ENCODE results near the gene SPATA9. TPM values are rescaled to one million over a fixed set of nuclear protein-coding genes. Genes with fewer than 3 reads are reported as not detected.

SPATA9 gene
- total and polyA plus RNA-seq, 9 of the 15 experiments (the other 6 are each of a cell fraction or from before 2014, with no cell fraction given): 0.16 to 5.5 (median 0.39) TPM; not detected in 3

GRCh38 chr5:95644351-95645042, 38.3 kb downstream of the SPATA9 start:
- DNase-seq (ENCODE audit: extremely low read depth in 1 of 4, low spot score in 3 of 4) (peak; percentile 42 to 81 (median 53)), ATAC-seq (no peak), FAIRE-seq (peak; percentile 84)
- no TSS peak for BruUV-seq (replicated peaks)
- in situ Hi-C loops (cut with MboI) (loop anchor here (25.0 kb wide), 1 partner anchor 693 kb away; no protein-coding TSS in a partner anchor), intact Hi-C loops (cut with micrococcal nuclease) (loop anchor here (1.0 to 10.0 kb wide), 6 partner anchors 68 to 693 kb away; partner anchors contain the start of gene ELL2)
- Histone ChIP-seq H3K27me3 (ENCODE audit: control insufficient read depth in 2 of 2, insufficient read depth in 2 of 2, low read length in 2 of 2) (no peaks in the 10 kb centered on the region), H3K36me3 (ENCODE audit: control insufficient read depth, insufficient read depth, low read length) (0 out of 3 replicates have a peak, but pooled peaks cover 4% of the 10 kb centered on the region), H3K79me2 (ENCODE audit: control insufficient read depth, insufficient read depth, low read length) (peaks cover 26% of the 10 kb centered on the region), H3K27ac (ENCODE audit: extremely low read depth, low read depth, low read length) (no peak overlapping the region), H3K9me1 (ENCODE audit: control insufficient read depth, insufficient read depth, low read length) (no peaks in the 10 kb centered on the region), H3K4me3 (no peak overlapping the region), H3K4me1 (replicated peaks in 1 of 2; ENCODE audit: control insufficient read depth in 2 of 2, insufficient read depth in 2 of 2, low read length in 2 of 2) (peaks cover 11 to 14% of the 10 kb centered on the region in 2 experiments), H3K9ac (ENCODE audit: insufficient read depth in 1 of 2, low read depth in 2 of 2, low read length in 2 of 2) (no peak overlapping the region), H2AFZ (ENCODE audit: low read depth, low read length) (peak overlapping the region; percentile 73), H3K9me3 (replicated peaks; ENCODE audit: control insufficient read depth, insufficient read depth, low read depth, low read length) (no peaks in the 10 kb centered on the region), H3K4me2 (ENCODE audit: insufficient read depth, low read length) (no peak overlapping the region), H4K20me1 (replicated peaks; ENCODE audit: control insufficient read depth, insufficient read depth, low read length) (no peaks in the 10 kb centered on the region)
- CTCF ChIA-PET (ENCODE audit: low intra/inter-chr PET ratio): interaction anchor here (1.1 to 1.7 kb wide), 5 partner anchors 90 to 202 kb away, joined by 4 to 21 read pairs (median 5); partner anchors contain the start of genes ARSK and SKIC3
- POLR2A ChIA-PET: interaction anchor here (0.8 to 1.4 kb wide), 5 partner anchors 9 to 90 kb away, joined by 3 to 6 read pairs (median 4); partner anchors contain the start of genes ARSK and SKIC3
- 0% methylated on average over 4 of the region's 4 CpGs for WGBS (ENCODE audit: insufficient coverage, low coverage, missing lambda C conversion rate)
- TF ChIP-seq POLR3A (IDR thresholded peaks at IDR 0.05; ENCODE audit: borderline replicate concordance, extremely low read depth, insufficient read depth, insufficient read length): no peak
- no peak for TF ChIP-seq PHF8 (IDR thresholded peaks at IDR 0.05; ENCODE audit: borderline replicate concordance, low read length)
- no peak for TF ChIP-seq ZZZ3 (IDR thresholded peaks at IDR 0.05)
- no peak for TF ChIP-seq NR2C2 (CRISPR knock-in tag; IDR thresholded peaks at IDR 0.05)
- no peak for TF ChIP-seq NR2C2 (tag; IDR thresholded peaks at IDR 0.05)
- TF ChIP-seq RHOXF2B (CRISPR knock-in tag; conservative IDR thresholded peaks at IDR 0.05): no peak
- TF ChIP-seq CHCHD3 (CRISPR knock-in tag; IDR thresholded peaks at IDR 0.05): no peak
- no peak for TF ChIP-seq MIER1 (IDR thresholded peaks at IDR 0.05; ENCODE audit: low read depth)
- no peak for TF ChIP-seq SLC30A9 (CRISPR knock-in tag; IDR thresholded peaks at IDR 0.05)
- no peak for TF ChIP-seq JUNB (CRISPR knock-in tag; conservative IDR thresholded peaks at IDR 0.05)
- TF ChIP-seq SP2 (IDR thresholded peaks at IDR 0.05; ENCODE audit: extremely low read depth, low read depth, low read length, poor library complexity, severe bottlenecking): no peak
- TF ChIP-seq ZNF668 (CRISPR knock-in tag; IDR thresholded peaks at IDR 0.05): no peak
- TF ChIP-seq CHD1 (IDR thresholded peaks at IDR 0.05; ENCODE audit: low read length): no peak
- no peak for TF ChIP-seq SP1 (CRISPR knock-in tag; IDR thresholded peaks at IDR 0.05)
- no peak for TF ChIP-seq AFF4 (CRISPR knock-in tag; IDR thresholded peaks at IDR 0.05)
- no peak for TF ChIP-seq ZFP36 (IDR thresholded peaks at IDR 0.05; ENCODE audit: low read depth, low read length, partially characterized antibody)
- no peak for TF ChIP-seq SOX6 (IDR thresholded peaks at IDR 0.05)
- TF ChIP-seq CREB1 (IDR thresholded peaks at IDR 0.05): no peak
- no peak for TF ChIP-seq CREB1 (CRISPR knock-in tag; IDR thresholded peaks at IDR 0.05)
